ENCODE results near the gene S1PR3.
A peak's percentile ranks its signal among the peaks of the same experiment; 100 is the strongest.

The S1PR3 gene

GRCh38 chr9:89024727-89025126, 33.5 kb downstream of the S1PR3 start:
- H3K4me3 ChIP-seq = no peak overlapping the region
- H3K27ac ChIP-seq = no peak overlapping the region

- Histone ChIP-seq H3K4me3 (no peak overlapping the region), H3K27ac (no peak overlapping the region)
Observed at GRCh38 chr9:89025553-89025952, 34.3 kb downstream of the S1PR3 start.

- Histone ChIP-seq H3K27ac (no peak overlapping the region), H3K4me3 (no peak overlapping the region)
Observed at GRCh38 chr9:89026876-89027275, 35.6 kb downstream of the S1PR3 start.

GRCh38 chr9:89029788-89030187, 38.5 kb downstream of the S1PR3 start:
- H3K27ac ChIP-seq = no peak overlapping the region
- H3K4me3 ChIP-seq = no peak overlapping the region

- no peak overlapping the region for H3K4me3 ChIP-seq
- no peak overlapping the region for H3K27ac ChIP-seq
Observed at GRCh38 chr9:89032173-89032572, 40.9 kb downstream of the S1PR3 start.

- Histone ChIP-seq H3K4me3 (no peak overlapping the region), H3K27ac (no peak overlapping the region)
Observed at GRCh38 chr9:89032661-89033060, 41.4 kb downstream of the S1PR3 start.

GRCh38 chr9:89036383-89036782, 45.1 kb downstream of the S1PR3 start:
- Histone ChIP-seq H3K27ac (peak overlapping the region in 4 of 21 experiments; percentile 1 to 48 (median 22)), H3K4me3 (no peak overlapping the region)

GRCh38 chr9:89036891-89037290, 45.6 kb downstream of the S1PR3 start:
- no peak overlapping the region for H3K4me3 ChIP-seq
- H3K27ac ChIP-seq = peak overlapping the region in 3 of 21 experiments; percentile 6 to 62 (median 37)

- Histone ChIP-seq H3K4me3 (no peak overlapping the region), H3K27ac (peak overlapping the region in 1 of 21 experiments; percentile 62)
Observed at GRCh38 chr9:89037346-89037745, 46.1 kb downstream of the S1PR3 start.

- Histone ChIP-seq H3K27ac (peak overlapping the region in 3 of 21 experiments; percentile 43 to 62 (median 44)), H3K4me3 (no peak overlapping the region)
Observed at GRCh38 chr9:89037891-89038290, 46.6 kb downstream of the S1PR3 start.

- Histone ChIP-seq H3K27ac (peak overlapping the region in 5 of 21 experiments; percentile 8 to 64 (median 43)), H3K4me3 (no peak overlapping the region)
Observed at GRCh38 chr9:89038382-89039103, 47.3 kb downstream of the S1PR3 start.

- H3K27ac ChIP-seq = peak overlapping the region in 5 of 21 experiments; percentile 8 to 64 (median 43)
- no peak overlapping the region for H3K4me3 ChIP-seq
Observed at GRCh38 chr9:89039104-89039465, 47.8 kb downstream of the S1PR3 start.

- Histone ChIP-seq H3K4me3 (no peak overlapping the region), H3K27ac (no peak overlapping the region)
Observed at GRCh38 chr9:89039664-89040063, 48.4 kb downstream of the S1PR3 start.

- Histone ChIP-seq H3K4me3 (no peak overlapping the region), H3K27ac (peak overlapping the region in 1 of 21 experiments; percentile 12)
Observed at GRCh38 chr9:89042984-89043383, 51.7 kb downstream of the S1PR3 start.

GRCh38 chr9:89044104-89044503, 52.8 kb downstream of the S1PR3 start:
- no peak overlapping the region for H3K27ac ChIP-seq
- no peak overlapping the region for H3K4me3 ChIP-seq

GRCh38 chr9:89044881-89045280, 53.6 kb downstream of the S1PR3 start:
- H3K4me3 ChIP-seq = no peak overlapping the region
- no peak overlapping the region for H3K27ac ChIP-seq

- no peak overlapping the region for H3K4me3 ChIP-seq
- H3K27ac ChIP-seq = no peak overlapping the region
Observed at GRCh38 chr9:89046832-89047231, 55.6 kb downstream of the S1PR3 start.

- no peak overlapping the region for H3K27ac ChIP-seq
Observed at GRCh38 chr9:89047667-89048066, 56.4 kb downstream of the S1PR3 start.

GRCh38 chr9:89048616-89049015, 57.3 kb downstream of the S1PR3 start:
- Histone ChIP-seq H3K4me3 (no peak overlapping the region), H3K27ac (no peak overlapping the region)

More at GRCh38 chr9:89047667-89048066, 56.4 kb downstream of the S1PR3 start:
- no peak overlapping the region for H3K4me3 ChIP-seq

GRCh38 chr9:89049646-89050045, 58.4 kb downstream of the S1PR3 start:
- Histone ChIP-seq H3K27ac (no peak overlapping the region), H3K4me3 (no peak overlapping the region)

- H3K27ac ChIP-seq = no peak overlapping the region
- no peak overlapping the region for H3K4me3 ChIP-seq
Observed at GRCh38 chr9:89051421-89052025, 60.3 kb downstream of the S1PR3 start.
